Left forelimb (tissue), 1 donor: ENCODE results near the gene CAPN5.
"Not testable (repeated sequence)": the region's sequence is repeated elsewhere in the genome, so short reads cannot be mapped to it uniquely, and the experiment has no call there.

Experiments used
- DNase-seq: peaks from one replicate; pipeline ENCODE4 v3.0.0-alpha.2; 2018; ENCODE audit warnings: low spot score

Gene CAPN5

GRCh38 chr11:77066229-77067042 lies at the start of gene CAPN5:
Gene CAPN5, plus strand, starts transcription at chr11:77066971. Its CDS starts 17,916 bp downstream, at chr11:77084887.
- peak; percentile 96 for DNase-seq

GRCh38 chr11:77018396-77018924 lies 48.3 kb upstream of the CAPN5 start:
- not testable (repeated sequence) for DNase-seq

- no peak for DNase-seq
These were observed 46.7 kb upstream of the CAPN5 start for GRCh38 chr11:77019976-77020595.

GRCh38 chr11:77020734-77021133 lies 46.0 kb upstream of the CAPN5 start:
- DNase-seq: no peak

GRCh38 chr11:77024745-77025144 lies 42.0 kb upstream of the CAPN5 start:
- DNase-seq: no peak

GRCh38 chr11:77026221-77026620 lies 40.5 kb upstream of the CAPN5 start:
- DNase-seq: no peak

GRCh38 chr11:77026743-77027142 lies 40.0 kb upstream of the CAPN5 start:
- no peak for DNase-seq

- no peak for DNase-seq
These were observed 39.5 kb upstream of the CAPN5 start for GRCh38 chr11:77027275-77027674.

GRCh38 chr11:77029829-77030228 lies 36.9 kb upstream of the CAPN5 start:
- no peak for DNase-seq

- DNase-seq: no peak
These were observed 35.8 kb upstream of the CAPN5 start for GRCh38 chr11:77030834-77031414.

- no peak for DNase-seq
These were observed 35.2 kb upstream of the CAPN5 start for GRCh38 chr11:77031599-77031998.

- DNase-seq: no peak
These were observed 31.7 kb upstream of the CAPN5 start for GRCh38 chr11:77035039-77035438.

- DNase-seq: no peak
These were observed 31.2 kb upstream of the CAPN5 start for GRCh38 chr11:77035580-77035979.

- no peak for DNase-seq
These were observed 30.4 kb upstream of the CAPN5 start for GRCh38 chr11:77036398-77036797.

- no peak for DNase-seq
These were observed 29.7 kb upstream of the CAPN5 start for GRCh38 chr11:77037057-77037456.

- no peak for DNase-seq
These were observed 28.5 kb upstream of the CAPN5 start for GRCh38 chr11:77038029-77038824.

GRCh38 chr11:77038825-77039326 lies 27.9 kb upstream of the CAPN5 start:
- no peak for DNase-seq

GRCh38 chr11:77039491-77040400 lies 27.0 kb upstream of the CAPN5 start:
- no peak for DNase-seq

GRCh38 chr11:77040401-77040777 lies 26.4 kb upstream of the CAPN5 start:
- no peak for DNase-seq

- DNase-seq: no peak
These were observed 25.9 kb upstream of the CAPN5 start for GRCh38 chr11:77040889-77041288.
